Endothelial cell of umbilical vein (primary cell): ENCODE results near the gene EXOC5. TPM values are rescaled to one million over a fixed set of nuclear protein-coding genes. Genes with fewer than 3 reads are reported as not detected.

Experiments used
- BruUV-seq: library from RNA; stranded (reverse); fragments of 400-500 nt; replicated peaks from 2 replicates; lab custom pipeline; 2021; lab: Mats Ljungman, UMichigan
- CTCF ChIA-PET: fragments of 300-600, 350-600 bp; sonication (Branson Sonifier 250); formaldehyde crosslinking; loops from one replicate; lab custom pipeline; 2021; ENCODE audit warnings: antibody characterized with exemption, inconsistent platforms; lab: Charles Lee
- POLR2A ChIA-PET: fragments of 300-600, 350-600 bp; sonication (Branson Sonifier 250); formaldehyde crosslinking; loops from one replicate; lab custom pipeline; 2021; ENCODE audit warnings: antibody characterized with exemption, inconsistent platforms; lab: Charles Lee
- DNase-seq: peaks from one replicate; pipeline ENCODE4 v3.0.0-alpha.2; 2011; ENCODE audit warnings: low read depth, low spot score
- FAIRE-seq: peaks from 2 replicates; lab custom pipeline; 2011; peaks lifted over from hg19 to GRCh38; lab: Jason Lieb, UNC
- H2AFZ ChIP-seq: 2 replicates; pipeline ENCODE4 v1.6.0; 2012; ENCODE audit warnings: low read depth, low read length, control low read depth, inconsistent platforms
- H3K27ac ChIP-seq: 2 replicates; pipeline ENCODE4 v1.5.1; 2011; ENCODE audit warnings: low read depth, mild to moderate bottlenecking, control low read depth, low read length, moderate library complexity; ENCODE audit not compliant: insufficient read depth
- H3K27me3 ChIP-seq, 2 experiments: 2 replicates each; pipeline versions ENCODE4 v1.6.0 to v1.6.1; 2011; ENCODE audit warnings: low read length in 2 of 2, mixed read lengths in 1 of 2; ENCODE audit not compliant: control insufficient read depth in 2 of 2, insufficient read depth in 2 of 2
- H3K36me3 ChIP-seq, 2 experiments: 2 replicates in 1 of 2; 3 replicates in 1 of 2; pipeline ENCODE4 v1.5.1; 2011; ENCODE audit warnings: low read length in 2 of 2, mild to moderate bottlenecking in 1 of 2, moderate library complexity in 1 of 2; ENCODE audit not compliant: control insufficient read depth in 2 of 2, insufficient read depth in 2 of 2; ENCODE audit errors: extremely low read depth in 1 of 2
- H3K4me1 ChIP-seq: 3 replicates; pipeline ENCODE4 v1.5.1; 2011; ENCODE audit warnings: mild to moderate bottlenecking, low read length; ENCODE audit not compliant: control insufficient read depth, insufficient read depth; ENCODE audit errors: extremely low read depth
- H3K4me2 ChIP-seq: 2 replicates; pipeline ENCODE4 v1.6.1; 2011; ENCODE audit warnings: low read length, control low read depth, mixed read lengths; ENCODE audit not compliant: insufficient read depth
- H3K4me3 ChIP-seq, 3 experiments: fragments of 200-600 bp in 1 of 3; sonication (generic), shearing (Covaris generic) in 1 of 3; replicated peaks in 1 of 3; 2 replicates each; pipeline ENCODE4 v1.5.1; 2011 to 2016; ENCODE audit warnings: control low read depth in 3 of 3, low read length in 3 of 3, mild to moderate bottlenecking in 2 of 3, inconsistent platforms in 1 of 3, low read depth in 1 of 3, moderate library complexity in 1 of 3; ENCODE audit not compliant: insufficient read depth in 1 of 3
- H3K79me2 ChIP-seq: 2 replicates; pipeline ENCODE4 v1.6.0; 2012; ENCODE audit warnings: low read length, inconsistent platforms; ENCODE audit not compliant: control insufficient read depth, insufficient read depth
- H3K9ac ChIP-seq: replicated peaks from 2 replicates; pipeline ENCODE3; 2011; ENCODE audit warnings: low read length, control low read depth; ENCODE audit not compliant: insufficient read depth; ENCODE audit errors: extremely low read depth
- H3K9me1 ChIP-seq: replicated peaks from 3 replicates; pipeline ENCODE4 v1.6.0; 2011; ENCODE audit warnings: mild to moderate bottlenecking, low read length; ENCODE audit not compliant: control insufficient read depth, insufficient read depth; ENCODE audit errors: extremely low read depth
- H3K9me3 ChIP-seq: replicated peaks from 2 replicates; pipeline ENCODE4 v1.5.1; 2012; ENCODE audit warnings: low read length, inconsistent platforms; ENCODE audit not compliant: control insufficient read depth, insufficient read depth
- H4K20me1 ChIP-seq: replicated peaks from 2 replicates; pipeline ENCODE3; 2011; ENCODE audit warnings: mild to moderate bottlenecking, low read length; ENCODE audit not compliant: control insufficient read depth, insufficient read depth; ENCODE audit errors: extremely low read depth
- EZH2 ChIP-seq: IDR thresholded peaks from 2 replicates; pipeline ENCODE4 v1.6.1; 2012; ENCODE audit warnings: borderline replicate concordance, low read depth, mild to moderate bottlenecking, moderate library complexity, low read length, inconsistent platforms; ENCODE audit not compliant: severe bottlenecking
- FOS ChIP-seq: IDR thresholded peaks from 2 replicates; pipeline ENCODE4 v1.6.1; 2011; ENCODE audit warnings: mild to moderate bottlenecking, low read length, moderate library complexity, borderline replicate concordance; ENCODE audit not compliant: insufficient read depth
- GATA2 ChIP-seq: IDR thresholded peaks from 2 replicates; pipeline ENCODE4 v1.7.0; 2011; ENCODE audit warnings: low read depth, mild to moderate bottlenecking, moderate library complexity, mixed read lengths, low read length; ENCODE audit not compliant: insufficient read length, insufficient read depth
- JUN ChIP-seq: IDR thresholded peaks from 2 replicates; pipeline ENCODE4 v1.6.1; 2011; ENCODE audit warnings: borderline replicate concordance, low read depth; ENCODE audit not compliant: insufficient read length, insufficient read depth
- MYC ChIP-seq: IDR thresholded peaks from one replicate; pipeline ENCODE4 v1.6.1; 2011; ENCODE audit warnings: mild to moderate bottlenecking, low read depth, low read length
- POLR2A ChIP-seq: IDR thresholded peaks from 2 replicates; pipeline ENCODE4 v1.6.1; 2012; ENCODE audit warnings: low read depth, mild to moderate bottlenecking, control low read depth, low read length
- POLR2AphosphoS5 ChIP-seq: IDR thresholded peaks from 2 replicates; pipeline ENCODE4 v1.6.1; 2012; ENCODE audit warnings: low read depth, mild to moderate bottlenecking, control low read depth, low read length, moderate library complexity; ENCODE audit not compliant: insufficient read depth
- dilution Hi-C: fragments of 300-500 bp; cut with MboI; formaldehyde crosslinking; loops from one replicate; pipeline ENCODE4 v1.15.0; 2019; ENCODE audit warnings: low sequenced_read_pairs; ENCODE audit not compliant: extremely low pct_ligation_motif_present
- intact Hi-C: fragments of 100-400 bp; cut with micrococcal nuclease; formaldehyde crosslinking; loops from one replicate; pipeline ENCODE4 v1.10.0; 2022
- polyA plus RNA-seq, 4 experiments: library from polyadenylated mRNA; depleted of rRNA in 3 of 4; stranded (reverse) in 3 of 4; unstranded in 1 of 4; fragments of >200 nt; gene quantifications; 2 replicates each; pipeline versions ENCODE4 v1.2.1 to v1.2.3, GENCODE V29; 2011 to 2012; ENCODE audit warnings: missing spikeins in 1 of 4
- total RNA-seq: library from RNA; stranded (reverse); gene quantifications from 2 replicates; pipeline ENCODE4 v1.2.3, GENCODE V29; 2021
- TF ChIP-seq, protein P1 (sequence below): IDR thresholded peaks from 2 replicates; pipeline ENCODE4 v1.6.1; 2011; ENCODE audit not compliant: insufficient read depth, insufficient read length
- TF ChIP-seq, protein P2 (sequence below), 2 donors: IDR thresholded peaks; 1 replicate in 1 of 2; 2 replicates in 1 of 2; pipeline ENCODE4 v1.5.1; 2011; ENCODE audit warnings: low read length in 2 of 2, mild to moderate bottlenecking in 2 of 2, moderate library complexity in 2 of 2, control low read depth in 1 of 2, inconsistent platforms in 1 of 2, low read depth in 1 of 2; ENCODE audit not compliant: insufficient read depth in 1 of 2; ENCODE audit errors: extremely low read depth in 1 of 2

The EXOC5 gene
- total and polyA plus RNA-seq, 2 donors (not counting 3 experiments of a cell fraction or from before 2014, with no cell fraction given): 23.9 to 104 TPM

DNA sequence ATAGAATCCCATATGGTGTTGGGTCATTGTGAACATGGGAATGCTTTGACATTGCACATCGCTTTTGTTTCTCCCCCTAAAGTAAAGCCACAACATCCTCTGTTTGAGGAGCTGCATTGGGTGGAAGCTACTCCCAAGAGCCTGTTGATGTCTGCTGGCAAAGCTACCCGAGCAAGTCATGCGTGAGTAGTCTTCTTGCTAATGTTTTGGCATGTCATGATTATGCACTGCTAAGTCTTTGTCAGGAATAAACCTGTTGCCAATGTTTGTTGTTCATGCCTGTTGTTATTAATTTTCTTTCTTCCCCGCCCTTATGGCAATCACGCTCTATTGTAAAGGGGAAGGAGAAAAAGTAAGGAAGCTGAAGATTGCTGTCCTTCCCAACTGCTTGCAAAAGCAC is 97.3 kb downstream of the EXOC5 start:
- no peak for FAIRE-seq
- no peak overlapping the region for H3K4me3 ChIP-seq
- no peak overlapping the region for H3K9ac ChIP-seq
- H3K36me3 ChIP-seq: no peaks in the 10 kb centered on the region
- ChIA-PET POLR2A (no interaction called here), CTCF (interaction anchor here (1.1 kb wide), 1 partner anchor 8 kb away, joined by 3 read pairs; no protein-coding TSS in a partner anchor)
- no peak overlapping the region for H3K27ac ChIP-seq
- no peaks in the 10 kb centered on the region for H3K9me3 ChIP-seq
- dilution Hi-C loops (no loop called here), intact Hi-C loops (loop anchor here (10.0 kb wide), 1 partner anchor 517 kb away; no protein-coding TSS in a partner anchor)
- DNase-seq: no peak
- no peaks in the 10 kb centered on the region for H3K9me1 ChIP-seq
- TF ChIP-seq POLR2A (no peak), FOS (no peak), MYC (no peak), POLR2AphosphoS5 (no peak), JUN (no peak), GATA2 (no peak), EZH2 (no peak)
- TF ChIP-seq, protein P1, sequence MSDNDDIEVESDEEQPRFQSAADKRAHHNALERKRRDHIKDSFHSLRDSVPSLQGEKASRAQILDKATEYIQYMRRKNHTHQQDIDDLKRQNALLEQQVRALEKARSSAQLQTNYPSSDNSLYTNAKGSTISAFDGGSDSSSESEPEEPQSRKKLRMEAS: no peak
- TF ChIP-seq, protein P2, sequence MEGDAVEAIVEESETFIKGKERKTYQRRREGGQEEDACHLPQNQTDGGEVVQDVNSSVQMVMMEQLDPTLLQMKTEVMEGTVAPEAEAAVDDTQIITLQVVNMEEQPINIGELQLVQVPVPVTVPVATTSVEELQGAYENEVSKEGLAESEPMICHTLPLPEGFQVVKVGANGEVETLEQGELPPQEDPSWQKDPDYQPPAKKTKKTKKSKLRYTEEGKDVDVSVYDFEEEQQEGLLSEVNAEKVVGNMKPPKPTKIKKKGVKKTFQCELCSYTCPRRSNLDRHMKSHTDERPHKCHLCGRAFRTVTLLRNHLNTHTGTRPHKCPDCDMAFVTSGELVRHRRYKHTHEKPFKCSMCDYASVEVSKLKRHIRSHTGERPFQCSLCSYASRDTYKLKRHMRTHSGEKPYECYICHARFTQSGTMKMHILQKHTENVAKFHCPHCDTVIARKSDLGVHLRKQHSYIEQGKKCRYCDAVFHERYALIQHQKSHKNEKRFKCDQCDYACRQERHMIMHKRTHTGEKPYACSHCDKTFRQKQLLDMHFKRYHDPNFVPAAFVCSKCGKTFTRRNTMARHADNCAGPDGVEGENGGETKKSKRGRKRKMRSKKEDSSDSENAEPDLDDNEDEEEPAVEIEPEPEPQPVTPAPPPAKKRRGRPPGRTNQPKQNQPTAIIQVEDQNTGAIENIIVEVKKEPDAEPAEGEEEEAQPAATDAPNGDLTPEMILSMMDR (IDR thresholded peaks at IDR 0.05; ENCODE audit: extremely low read depth in 1 of 2, insufficient read depth in 1 of 2, low read depth in 1 of 2, low read length in 2 of 2): no peak
- no peak overlapping the region for H2AFZ ChIP-seq
- no TSS peak for BruUV-seq
- H3K79me2 ChIP-seq: no peaks in the 10 kb centered on the region
- no peaks in the 10 kb centered on the region for H4K20me1 ChIP-seq
- H3K27me3 ChIP-seq: peaks cover 0 to 5% of the 10 kb centered on the region in 2 experiments
- H3K4me1 ChIP-seq: no peaks in the 10 kb centered on the region
- H3K4me2 ChIP-seq: no peak overlapping the region
